H9 (cell line): ENCODE data around the gene UBE2U. TPM values are rescaled to one million over a fixed set of nuclear protein-coding genes. Genes with fewer than 3 reads are reported as not detected.

ENCODE experiments used
- DNase-seq: peaks from one replicate; pipeline ENCODE4 v3.0.0-alpha.2; 2017
- H2AFZ ChIP-seq: one replicate; pipeline ENCODE4 v1.6.1; 2013; ENCODE audit warnings: mild to moderate bottlenecking, low read length, control low read depth, moderate library complexity
- H2AK5ac ChIP-seq: 2 replicates; pipeline ENCODE4 v1.6.1; 2013; ENCODE audit warnings: low read length, control low read depth, mixed read lengths; ENCODE audit not compliant: insufficient read length
- H2BK120ac ChIP-seq: one replicate; pipeline ENCODE4 v1.6.1; 2013; ENCODE audit warnings: low read depth, mild to moderate bottlenecking, low read length, control low read depth, inconsistent platforms; ENCODE audit not compliant: poor library complexity, severe bottlenecking
- H2BK12ac ChIP-seq: 2 replicates; pipeline ENCODE4 v1.6.1; 2013; ENCODE audit warnings: low read length, control low read depth, mixed read lengths, low read depth; ENCODE audit not compliant: insufficient read length
- H2BK15ac ChIP-seq: 2 replicates; pipeline ENCODE4 v1.6.1; 2013; ENCODE audit warnings: low read depth, low read length, control low read depth
- H2BK20ac ChIP-seq: one replicate; pipeline ENCODE4 v1.6.1; 2013; ENCODE audit warnings: low read depth, mild to moderate bottlenecking, low read length, control low read depth, inconsistent platforms; ENCODE audit not compliant: poor library complexity, severe bottlenecking
- H2BK5ac ChIP-seq: 2 replicates; pipeline ENCODE4 v1.6.1; 2013; ENCODE audit warnings: low read length, control low read depth, mixed read lengths; ENCODE audit not compliant: insufficient read length
- H3K14ac ChIP-seq: 2 replicates; pipeline ENCODE4 v1.6.1; 2013; ENCODE audit warnings: low read length, control low read depth; ENCODE audit not compliant: insufficient read depth
- H3K18ac ChIP-seq: 2 replicates; pipeline ENCODE4 v1.6.1; 2013; ENCODE audit warnings: low read depth, mild to moderate bottlenecking, mixed read lengths, low read length, control low read depth; ENCODE audit not compliant: insufficient read length
- H3K23ac ChIP-seq: 2 replicates; pipeline ENCODE4 v1.6.1; 2013; ENCODE audit warnings: low read length, control low read depth, mixed read lengths, low read depth; ENCODE audit not compliant: insufficient read length
- H3K23me2 ChIP-seq: 2 replicates; pipeline ENCODE4 v1.6.1; 2013; ENCODE audit warnings: low read depth, mild to moderate bottlenecking, mixed read lengths, low read length, control low read depth; ENCODE audit not compliant: insufficient read length, poor library complexity, severe bottlenecking
- H3K27ac ChIP-seq: 2 replicates; pipeline ENCODE4 v1.5.1; 2013; ENCODE audit warnings: low read length, control low read depth, mixed read lengths, low read depth; ENCODE audit not compliant: insufficient read length
- H3K27me3 ChIP-seq: 2 replicates; pipeline ENCODE4 v1.6.1; 2013; ENCODE audit warnings: low read length, control low read depth, inconsistent platforms; ENCODE audit not compliant: insufficient read depth
- H3K4ac ChIP-seq: 2 replicates; pipeline ENCODE4 v1.6.1; 2013; ENCODE audit warnings: low read depth, mild to moderate bottlenecking, control low read depth, inconsistent platforms, low read length, moderate library complexity
- H3K4me1 ChIP-seq: 2 replicates; pipeline ENCODE4 v1.6.1; 2013; ENCODE audit warnings: low read length, control low read depth, inconsistent platforms; ENCODE audit not compliant: insufficient read depth
- H3K4me2 ChIP-seq: 2 replicates; pipeline ENCODE4 v1.6.1; 2013; ENCODE audit warnings: low read length, control low read depth, mixed read lengths; ENCODE audit not compliant: insufficient read length, insufficient read depth
- H3K56ac ChIP-seq: 2 replicates; pipeline ENCODE4 v1.6.1; 2013; ENCODE audit warnings: low read depth, mild to moderate bottlenecking, mixed read lengths, low read length, control low read depth; ENCODE audit not compliant: insufficient read length
- H3K79me1 ChIP-seq: 2 replicates; pipeline ENCODE4 v1.6.1; 2013; ENCODE audit warnings: low read depth, mild to moderate bottlenecking, moderate library complexity, low read length, control low read depth, inconsistent platforms; ENCODE audit not compliant: insufficient read depth, poor library complexity, severe bottlenecking
- H3K79me2 ChIP-seq: 2 replicates; pipeline ENCODE4 v1.6.1; 2013; ENCODE audit warnings: low read length, control low read depth, inconsistent platforms; ENCODE audit not compliant: insufficient read depth
- H3K9ac ChIP-seq: 2 replicates; pipeline ENCODE4 v1.6.1; 2013; ENCODE audit warnings: low read length, control low read depth, mixed read lengths; ENCODE audit not compliant: insufficient read length; ENCODE audit errors: extremely low read depth
- H3K9me3 ChIP-seq: one replicate; pipeline ENCODE4 v1.6.1; 2013; ENCODE audit warnings: low read depth, low read length, inconsistent platforms; ENCODE audit not compliant: control insufficient read depth
- H3T11ph ChIP-seq: one replicate; pipeline ENCODE4 v1.6.1; 2013; ENCODE audit warnings: mild to moderate bottlenecking, low read length, control low read depth, inconsistent platforms
- H4K20me1 ChIP-seq: one replicate; pipeline ENCODE4 v1.6.1; 2013; ENCODE audit not compliant: control insufficient read depth, insufficient read length, insufficient read depth
- H4K5ac ChIP-seq: 2 replicates; pipeline ENCODE4 v1.6.1; 2013; ENCODE audit warnings: low read depth, mild to moderate bottlenecking, mixed read lengths, low read length, control low read depth; ENCODE audit not compliant: insufficient read length
- H4K8ac ChIP-seq: replicated peaks from 2 replicates; pipeline ENCODE4 v1.6.1; 2013; ENCODE audit warnings: low read length, control low read depth, mixed read lengths, low read depth; ENCODE audit not compliant: insufficient read length
- H4K91ac ChIP-seq: 2 replicates; pipeline ENCODE4 v1.6.1; 2013; ENCODE audit warnings: low read depth, mild to moderate bottlenecking, moderate library complexity, mixed read lengths, low read length, control low read depth; ENCODE audit not compliant: insufficient read length
- H3K27ac Mint-ChIP-seq, 3 experiments: 2 replicates in 2 of 3; 3 replicates in 1 of 3; pipeline ENCODE4 v1.8.0; 2020 to 2021; ENCODE audit warnings: mixed read lengths in 3 of 3, mild to moderate bottlenecking in 1 of 3, moderate library complexity in 1 of 3
- H3K27me3 Mint-ChIP-seq: 2 replicates; pipeline ENCODE4 v1.8.0; 2021; ENCODE audit warnings: low read depth, mild to moderate bottlenecking, moderate library complexity, mixed read lengths
- H3K36me3 Mint-ChIP-seq, 3 experiments: 2 replicates in 2 of 3; 3 replicates in 1 of 3; pipeline ENCODE4 v1.8.0; 2020 to 2021; ENCODE audit warnings: low read depth in 3 of 3, mixed read lengths in 3 of 3; ENCODE audit not compliant: insufficient read depth in 1 of 3
- H3K4me1 Mint-ChIP-seq, 2 experiments: 2 replicates each; pipeline ENCODE4 v1.8.0; 2020; ENCODE audit warnings: mixed read lengths in 2 of 2
- H3K4me3 Mint-ChIP-seq, 2 experiments: 2 replicates in 1 of 2; 3 replicates in 1 of 2; pipeline ENCODE4 v1.8.0; 2020 to 2021; ENCODE audit warnings: mild to moderate bottlenecking in 2 of 2, mixed read lengths in 2 of 2, moderate library complexity in 1 of 2
- H3K9me3 Mint-ChIP-seq, 2 experiments: 2 replicates in 1 of 2; 3 replicates in 1 of 2; pipeline ENCODE4 v1.8.0; 2020; ENCODE audit warnings: mild to moderate bottlenecking in 2 of 2, mixed read lengths in 2 of 2, moderate library complexity in 1 of 2
- CTCF ChIP-seq: fragments of 200-600 bp; sonication (generic); conservative IDR thresholded peaks from 3 replicates; pipeline ENCODE4 v1.8.0; 2021; ENCODE audit warnings: antibody characterized with exemption, mild to moderate bottlenecking
- WGBS: extraction: QIAGEN DNeasy Blood & Tissue Kit; methylation state at CpG from one replicate; pipeline ENCODE4 v1.1.7; 2013; ENCODE audit warnings: missing lambda C conversion rate, low lambda C conversion rate, mixed read lengths; ENCODE audit not compliant: insufficient read length; ENCODE audit errors: extremely low coverage; 5-methylcytosine and 5-hydroxymethylcytosine counted together
- total RNA-seq: library from RNA; stranded (reverse); gene quantifications from 2 replicates; pipeline ENCODE4 v1.2.1, GENCODE V29; 2021

UBE2U gene
- total RNA-seq, 1 experiment from 2014 or later: not detected

GRCh38 chr1:64290420-64290819 is 87.0 kb downstream of the UBE2U start:
- no peaks in the 10 kb centered on the region for H3K27me3 ChIP-seq
- H3K9me3 ChIP-seq: no peaks in the 10 kb centered on the region
- H3K23me2 ChIP-seq: no peaks in the 10 kb centered on the region
- H3K9ac ChIP-seq: no peak overlapping the region
- no peak overlapping the region for H3K4me2 ChIP-seq
- H2BK20ac ChIP-seq: no peak overlapping the region
- no peak overlapping the region for H3T11ph ChIP-seq
- H3K18ac ChIP-seq: no peak overlapping the region
- H3K4me1 ChIP-seq: no peaks in the 10 kb centered on the region
- H3K27ac ChIP-seq: no peak overlapping the region
- WGBS: no CpG with 5 or more reads among the region's 1 CpG
- DNase-seq: no peak
- H2BK5ac ChIP-seq: no peak overlapping the region
- H4K5ac ChIP-seq: no peak overlapping the region
- no peaks in the 10 kb centered on the region for H4K20me1 ChIP-seq
- no peak overlapping the region for H2BK120ac ChIP-seq
- no peaks in the 10 kb centered on the region for H3K79me2 ChIP-seq
- Mint-ChIP-seq H3K36me3 (peaks cover 0 to 4% (median 0%) of the 10 kb centered on the region in 3 experiments; a peak in 2 of 7 replicates), H3K27me3 (peaks cover 4% of the 10 kb centered on the region), H3K4me3 (no peak overlapping the region), H3K9me3 (peaks cover 5% of the 10 kb centered on the region in 2 experiments; a peak in 4 of 5 replicates), H3K27ac (no peak overlapping the region), H3K4me1 (no peaks in the 10 kb centered on the region)
- H4K8ac ChIP-seq: no peak overlapping the region
- no peak for TF ChIP-seq CTCF
- H2BK12ac ChIP-seq: no peak overlapping the region
- H2AK5ac ChIP-seq: no peak overlapping the region
- H4K91ac ChIP-seq: no peak overlapping the region
- no peak overlapping the region for H3K14ac ChIP-seq
- no peak overlapping the region for H3K4ac ChIP-seq
- no peak overlapping the region for H2BK15ac ChIP-seq
- no peaks in the 10 kb centered on the region for H3K79me1 ChIP-seq
- no peak overlapping the region for H2AFZ ChIP-seq
- no peak overlapping the region for H3K56ac ChIP-seq
- no peak overlapping the region for H3K23ac ChIP-seq
